Stimulated activated CD4-positive, alpha-beta T cell treated with anti-CD3 and anti-CD28 coated beads, Interleukin-2, amount 100 ng/mL, for 4 hours (primary cell): ENCODE data around the gene GAPDH.
"Not testable (repeated sequence)": the region's sequence is repeated elsewhere in the genome, so short reads cannot be mapped to it uniquely, and the experiment has no call there.

Experiments
- DNase-seq: peaks from one replicate; pipeline ENCODE4 v3.0.0-alpha.2; 2020; ENCODE audit warnings: low read depth

GAPDH gene

GRCh38 chr12:6546016-6546415, 11.7 kb downstream of the GAPDH start:
- no peak for DNase-seq

- DNase-seq: no peak
These were observed 13.2 kb downstream of the GAPDH start for GRCh38 chr12:6547566-6547965.

GRCh38 chr12:6547987-6548386, 13.7 kb downstream of the GAPDH start:
- no peak for DNase-seq

- DNase-seq: no peak
These were observed 14.2 kb downstream of the GAPDH start for GRCh38 chr12:6548556-6548955.

GRCh38 chr12:6548966-6549683, 14.8 kb downstream of the GAPDH start:
- DNase-seq: no peak

- DNase-seq: no peak
These were observed 15.4 kb downstream of the GAPDH start for GRCh38 chr12:6549684-6550151.

- DNase-seq: no peak
These were observed 16.2 kb downstream of the GAPDH start for GRCh38 chr12:6550294-6551062.

- no peak for DNase-seq
These were observed 16.7 kb downstream of the GAPDH start for GRCh38 chr12:6551063-6551461.

- no peak for DNase-seq
These were observed 17.3 kb downstream of the GAPDH start for GRCh38 chr12:6551496-6552139.

- no peak for DNase-seq
These were observed 17.8 kb downstream of the GAPDH start for GRCh38 chr12:6552140-6552551.

- DNase-seq: no peak
These were observed 18.9 kb downstream of the GAPDH start for GRCh38 chr12:6553051-6553868.

GRCh38 chr12:6554168-6555017, 20.1 kb downstream of the GAPDH start:
- DNase-seq: no peak

- no peak for DNase-seq
These were observed 20.8 kb downstream of the GAPDH start for GRCh38 chr12:6555018-6555691.

- DNase-seq: not testable (repeated sequence)
These were observed 22.1 kb downstream of the GAPDH start for GRCh38 chr12:6556496-6556817.

GRCh38 chr12:6556857-6557256, 22.5 kb downstream of the GAPDH start:
- no peak for DNase-seq

GRCh38 chr12:6558014-6558760, 23.9 kb downstream of the GAPDH start:
- DNase-seq: not testable (repeated sequence)

GRCh38 chr12:6559500-6559899, 25.2 kb downstream of the GAPDH start:
- DNase-seq: no peak

- DNase-seq: no peak
These were observed 26.3 kb downstream of the GAPDH start for GRCh38 chr12:6560501-6561205.

GRCh38 chr12:6562881-6563280, 28.6 kb downstream of the GAPDH start:
- no peak for DNase-seq
